ENCODE measurements around the gene EDAR.

EDAR gene

DNA sequence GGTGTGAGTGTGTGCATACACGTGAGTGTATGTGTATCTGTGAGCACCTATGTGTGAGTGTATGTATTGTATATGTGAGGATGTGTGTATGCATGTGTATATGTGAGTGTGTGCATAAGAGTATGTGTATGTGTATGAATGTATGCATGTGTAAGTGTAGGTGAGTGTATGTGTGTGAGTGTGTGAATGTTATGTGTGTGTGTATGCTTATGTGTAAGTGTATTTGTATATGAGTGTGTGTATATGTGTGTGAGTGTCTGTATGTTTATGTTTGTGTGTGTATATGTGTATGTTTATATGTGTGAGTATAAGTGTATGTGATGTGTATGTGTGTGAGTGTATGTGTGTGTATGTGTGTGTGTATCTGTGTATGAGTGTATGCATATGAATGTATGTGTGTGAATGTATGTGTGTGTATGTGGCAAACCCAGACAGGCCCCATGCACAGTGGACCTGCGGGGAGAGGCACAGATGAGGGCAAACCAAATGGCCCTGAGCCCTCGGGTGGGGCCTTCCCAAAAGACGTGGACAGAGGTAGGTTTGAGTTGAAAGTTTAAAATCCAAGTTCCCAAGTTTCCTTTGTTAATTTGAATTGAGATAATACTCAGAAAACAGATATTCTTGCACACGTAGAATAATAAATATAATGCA, 51.5 kb downstream of the EDAR start:
- DNase-seq: no peak

DNA sequence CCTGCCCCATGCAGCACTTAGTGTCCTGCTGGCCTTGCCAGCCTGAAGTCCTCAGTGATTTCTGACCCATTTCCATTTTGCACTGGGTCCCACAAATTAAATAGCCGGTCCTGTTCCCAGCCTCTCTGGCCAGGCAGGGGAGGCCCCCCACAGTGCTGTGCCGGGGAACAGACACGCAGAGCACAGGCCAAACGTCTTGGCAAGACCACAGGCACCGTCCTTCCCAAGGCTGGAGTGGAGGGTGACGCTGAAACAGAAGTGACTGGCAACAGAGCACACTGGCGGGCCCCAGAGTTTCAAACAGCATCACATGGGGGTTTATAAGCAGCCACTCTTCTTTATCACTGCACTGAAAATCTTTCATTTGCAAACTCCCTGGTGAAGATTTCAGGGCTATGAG, 52.2 kb downstream of the EDAR start:
- no peak for DNase-seq

DNA sequence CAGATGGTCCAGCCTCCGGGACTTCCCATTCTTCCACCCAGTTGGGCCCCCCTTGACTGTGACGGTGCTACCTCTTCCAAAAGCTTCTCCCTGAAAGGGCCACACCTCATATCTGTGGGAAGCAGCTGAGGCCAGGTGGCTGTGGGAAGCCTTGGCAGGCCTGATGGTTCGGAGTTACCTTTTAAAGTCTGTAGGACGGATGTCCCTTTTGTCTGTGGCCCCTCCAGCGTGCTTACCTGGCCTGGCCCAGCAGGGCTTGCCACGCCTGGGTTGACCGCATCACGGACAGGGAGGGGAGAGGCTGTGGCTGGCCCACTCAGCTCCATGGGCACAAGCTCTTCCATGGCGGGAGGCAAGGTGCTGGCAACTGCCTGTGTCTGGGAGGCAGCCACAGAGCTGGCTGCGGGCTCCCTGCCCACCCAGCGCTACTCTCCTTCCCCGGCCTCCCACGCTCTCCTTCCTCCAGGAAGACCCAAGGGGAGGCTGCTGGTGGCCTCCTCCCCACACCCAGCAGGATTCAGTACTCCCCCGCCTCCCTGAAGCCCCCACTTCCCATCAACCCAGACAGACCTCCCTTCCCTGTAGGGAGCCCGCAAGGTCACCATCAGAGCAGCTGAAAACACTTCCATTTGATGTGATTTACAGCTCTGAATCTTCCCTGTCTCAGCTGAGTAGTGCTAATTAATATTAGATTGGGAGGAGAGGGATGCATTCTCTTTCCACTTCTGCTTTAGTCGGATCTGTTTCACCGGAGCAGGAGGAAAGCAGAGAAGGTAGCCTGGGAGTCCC, 52.8 kb downstream of the EDAR start:
- no peak for DNase-seq

GRCh38 chr2:108935271-108935741, 53.7 kb downstream of the EDAR start:
- no peak for DNase-seq

DNA sequence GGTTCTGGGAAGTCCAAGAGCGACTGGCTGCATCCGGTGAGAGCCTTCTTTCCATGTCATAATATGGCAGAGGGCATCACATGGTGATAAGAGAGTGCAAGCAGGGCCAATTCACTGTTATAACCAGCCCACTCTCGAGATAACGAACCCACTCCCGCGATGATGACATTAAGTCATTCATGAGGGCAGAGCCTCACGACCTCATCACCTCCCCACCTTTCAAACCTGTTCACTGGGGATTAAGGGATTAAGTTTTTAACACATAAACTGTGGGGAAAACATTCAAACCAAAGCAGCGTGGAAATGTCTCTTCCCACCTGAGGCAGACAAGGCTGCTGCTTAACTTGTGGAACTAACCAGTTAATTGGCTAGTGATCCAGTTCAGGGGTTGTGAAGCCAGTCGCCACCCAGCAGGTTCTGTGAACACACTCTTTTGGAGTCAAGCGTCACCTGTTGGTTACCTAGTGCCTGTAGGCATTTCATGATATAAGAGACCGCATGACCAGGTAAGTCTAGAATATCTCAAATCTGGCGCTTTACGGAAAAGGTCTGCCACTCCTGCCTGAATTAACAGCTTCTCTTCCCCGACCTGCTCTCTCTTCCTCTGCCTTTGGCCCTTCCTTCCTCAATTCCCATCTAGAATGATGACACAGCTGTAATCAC, 54.3 kb downstream of the EDAR start:
- no peak for DNase-seq

DNA sequence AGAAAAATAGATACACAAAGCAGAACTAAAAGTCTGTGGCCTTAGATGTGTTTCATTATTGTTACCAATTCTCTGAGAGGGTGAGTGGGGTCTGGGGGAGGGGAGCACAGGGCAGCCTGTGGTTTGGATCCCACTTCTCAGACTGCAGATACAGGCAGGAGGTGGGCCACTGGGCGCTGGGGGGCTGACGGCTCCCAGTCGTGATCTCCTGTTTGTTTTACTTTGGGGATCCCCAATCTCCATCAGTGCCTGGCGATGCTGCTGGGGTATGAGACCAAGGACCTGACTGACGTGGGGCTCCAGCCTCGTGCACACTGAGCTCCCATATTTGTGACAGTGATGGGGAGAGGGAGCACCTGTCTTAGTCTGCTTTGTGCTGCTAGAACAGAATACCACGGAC, 54.9 kb downstream of the EDAR start:
- no peak for DNase-seq

GRCh38 chr2:108933691-108934117, 55.3 kb downstream of the EDAR start:
- no peak for DNase-seq

DNA sequence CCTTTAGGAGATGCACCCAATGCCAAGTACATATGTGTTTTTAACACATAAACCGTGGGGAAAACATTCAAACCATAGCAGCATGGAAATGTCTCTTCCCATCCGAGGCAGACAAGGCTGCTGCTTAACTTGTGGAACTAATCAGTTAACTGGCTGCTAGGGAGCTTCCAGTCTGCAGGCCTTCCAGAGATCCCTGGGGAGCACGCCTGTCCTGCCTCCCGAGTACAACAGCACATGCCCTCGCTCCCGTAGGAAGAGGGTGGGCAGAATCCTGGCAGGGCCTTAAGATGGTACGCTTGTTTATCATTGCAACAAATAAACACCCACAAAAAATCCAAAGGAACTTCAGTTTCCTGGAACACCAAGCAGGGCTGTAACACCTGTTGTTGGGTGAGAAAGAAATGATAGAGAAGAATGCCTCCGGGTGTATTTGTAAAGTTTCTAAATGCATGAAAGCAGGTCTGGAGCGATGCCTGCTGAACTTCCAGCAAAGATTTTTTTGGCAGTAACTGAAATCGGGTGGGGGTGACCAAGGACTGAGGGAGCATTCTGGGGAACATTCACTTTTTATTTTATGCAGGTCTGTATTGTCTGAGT, 56.2 kb downstream of the EDAR start:
- DNase-seq: no peak

DNA sequence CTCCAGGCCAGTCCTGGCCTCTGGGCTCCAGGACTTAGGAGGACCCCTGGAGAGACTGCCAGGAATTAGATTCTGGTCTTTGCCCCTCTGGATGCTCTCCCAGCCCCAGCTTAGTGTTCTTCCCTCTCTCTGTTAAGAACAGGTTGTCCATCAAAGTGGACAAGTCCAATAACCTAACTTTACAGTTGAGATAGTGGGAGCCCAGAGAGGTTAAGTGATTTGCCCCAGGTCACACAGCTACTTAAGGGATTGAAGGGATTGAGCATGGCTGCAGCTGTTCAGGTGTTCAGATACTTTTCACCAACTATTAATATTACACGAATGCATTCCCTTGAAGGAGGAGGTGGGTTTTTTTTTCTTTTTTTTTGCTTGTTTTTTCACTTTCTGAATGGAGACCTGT, 57.6 kb downstream of the EDAR start:
- DNase-seq: no peak

GRCh38 chr2:108929807-108930425, 59.1 kb downstream of the EDAR start:
- no peak for DNase-seq

DNA sequence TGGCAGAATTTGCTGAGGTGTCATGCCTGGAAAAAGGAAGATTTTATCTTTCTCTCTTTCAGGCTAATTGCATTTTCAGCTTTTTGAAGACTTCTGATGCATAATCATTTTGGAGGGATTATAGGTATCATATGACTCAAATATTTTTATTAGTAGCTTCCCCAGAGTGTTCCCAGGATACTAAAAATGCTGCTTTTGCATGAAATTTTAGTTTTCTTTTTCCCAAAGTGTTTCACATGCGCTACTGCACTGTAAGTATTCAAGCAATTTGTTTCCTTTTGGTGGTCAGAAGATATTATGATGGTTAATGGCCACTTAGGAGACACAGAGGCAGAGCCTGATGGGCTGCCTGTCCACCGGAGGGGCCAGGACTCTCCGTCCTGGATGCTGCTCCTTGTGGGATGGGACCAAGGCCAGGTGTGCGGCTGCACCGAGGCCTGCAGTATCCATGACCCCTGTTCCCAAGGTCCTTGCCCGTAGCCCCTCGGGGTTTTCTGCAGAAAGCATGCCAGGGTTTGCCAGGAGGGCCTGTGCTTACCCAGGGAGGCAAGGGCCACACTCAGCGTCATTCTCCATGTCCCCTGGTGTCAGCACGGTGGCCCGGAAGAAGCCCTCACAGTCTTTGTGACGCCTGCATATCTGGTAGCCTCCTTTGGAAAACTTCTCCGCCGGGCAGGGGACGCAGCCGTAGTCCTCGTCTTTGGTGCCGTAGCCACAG, 60.2 kb downstream of the EDAR start:
- DNase-seq: no peak

DNA sequence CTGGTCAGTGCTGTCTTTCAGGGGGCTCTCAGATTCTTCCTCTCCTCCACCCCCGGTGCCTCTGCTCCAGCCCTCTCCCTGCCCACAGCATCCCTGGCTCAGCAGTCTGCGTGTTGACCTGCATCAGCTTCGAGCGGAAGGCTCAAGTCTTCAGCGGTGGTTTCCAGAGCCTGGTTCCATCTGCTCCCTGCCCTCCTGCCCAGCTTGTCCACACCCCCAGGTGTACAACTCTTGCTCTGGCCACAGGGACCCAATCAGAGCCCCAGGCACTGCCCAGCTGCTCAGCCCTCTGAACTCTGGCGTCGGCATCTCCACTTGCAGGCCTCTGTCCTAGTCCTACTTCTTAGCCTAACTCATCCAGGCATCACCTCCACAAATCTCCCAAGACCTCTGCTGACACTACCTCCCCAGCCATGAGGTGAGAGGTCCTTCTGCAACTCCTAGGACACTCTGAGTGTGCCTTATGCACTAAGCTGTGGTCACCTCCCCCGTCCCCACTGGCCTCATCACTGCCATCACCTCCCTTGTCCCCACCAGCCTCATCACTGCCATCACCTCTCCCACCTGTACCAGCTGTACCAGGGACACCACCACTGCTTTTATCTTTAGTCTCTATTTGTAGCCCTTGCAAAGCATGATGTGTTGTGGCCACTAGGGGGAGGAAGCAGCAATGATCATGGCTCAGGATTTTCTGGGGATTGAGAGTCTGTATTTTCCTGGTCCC, 60.9 kb downstream of the EDAR start:
- no peak for DNase-seq

DNA sequence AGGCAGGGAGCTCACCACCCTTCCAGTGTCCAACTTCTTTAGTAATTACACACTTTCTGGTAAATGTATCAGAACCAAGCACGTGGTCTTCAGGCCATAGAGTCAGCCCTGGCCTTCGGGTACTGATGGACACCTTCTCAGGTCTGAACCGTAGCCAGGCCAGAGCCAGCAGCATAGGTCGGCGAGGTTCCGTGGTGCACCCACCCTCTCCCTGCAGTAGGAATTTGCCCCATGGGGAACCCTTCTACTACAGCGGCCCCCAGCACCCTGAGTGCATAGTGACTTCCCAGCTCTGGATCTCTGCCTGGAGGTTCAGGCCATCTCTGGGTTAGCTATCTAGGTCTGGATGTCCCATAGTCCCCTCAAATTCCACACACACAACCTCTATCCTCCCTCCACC, 61.6 kb downstream of the EDAR start:
- DNase-seq: no peak

DNA sequence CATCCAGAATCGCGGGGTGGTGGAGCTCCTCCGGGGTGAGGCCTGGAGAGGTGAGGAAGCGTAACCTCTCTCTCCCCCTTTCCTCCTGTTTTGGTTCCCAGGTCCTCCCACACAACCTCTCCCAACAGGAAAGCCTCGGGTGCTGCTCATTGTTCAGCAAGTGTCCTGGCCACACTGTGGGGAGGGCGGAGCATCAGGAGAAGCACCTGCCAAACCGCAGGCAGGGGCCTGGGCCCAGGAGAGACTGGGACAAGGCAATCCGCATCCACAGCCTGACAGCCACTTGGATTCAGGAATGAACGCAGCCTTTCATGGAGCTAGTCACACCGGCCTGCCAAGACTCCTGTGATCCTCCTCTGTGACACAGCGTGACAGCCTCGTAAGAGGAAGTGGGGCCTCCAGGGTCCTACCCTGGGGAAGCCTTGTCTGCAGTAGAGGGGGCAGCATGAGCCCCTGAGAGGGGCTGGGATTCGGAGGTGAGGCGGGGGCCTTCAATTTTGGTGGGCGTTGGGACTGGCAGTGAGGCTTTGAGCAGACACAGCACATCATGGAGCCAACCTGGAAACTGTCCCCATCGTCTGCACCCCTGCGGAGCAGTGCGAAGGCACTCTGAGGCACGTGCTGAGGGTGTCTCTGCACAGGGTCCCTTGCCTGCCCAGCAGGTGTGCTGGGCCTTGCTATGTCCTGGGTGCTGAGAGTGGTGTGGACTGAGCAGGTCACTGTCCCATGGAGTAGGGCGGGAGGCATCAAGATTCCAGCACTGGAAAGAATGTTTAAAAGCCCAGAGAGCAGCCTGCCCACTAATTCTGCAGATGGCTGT, 62.2 kb downstream of the EDAR start:
- DNase-seq: no peak

GRCh38 chr2:108925735-108926134, 63.3 kb downstream of the EDAR start:
- DNase-seq: no peak

DNA sequence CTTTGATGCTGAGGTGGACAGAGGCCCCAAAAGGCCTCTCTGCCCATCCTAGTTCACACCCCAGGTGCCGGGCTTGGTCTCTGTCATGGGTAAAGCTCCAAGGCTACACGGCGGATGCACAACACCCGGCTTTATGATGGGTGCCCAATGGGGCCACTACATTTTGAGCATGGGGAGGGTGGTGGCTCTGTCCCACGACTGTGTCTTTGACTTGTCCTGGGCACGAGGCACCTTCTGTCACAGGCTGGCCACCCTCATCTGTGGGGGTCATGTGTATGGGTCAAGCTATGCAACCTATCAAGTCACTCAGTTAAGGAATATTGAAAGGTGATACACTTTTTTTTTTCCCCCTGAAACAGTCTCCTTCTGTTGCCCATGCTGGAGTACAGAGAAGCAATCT, 63.7 kb downstream of the EDAR start:
- no peak for DNase-seq

DNA sequence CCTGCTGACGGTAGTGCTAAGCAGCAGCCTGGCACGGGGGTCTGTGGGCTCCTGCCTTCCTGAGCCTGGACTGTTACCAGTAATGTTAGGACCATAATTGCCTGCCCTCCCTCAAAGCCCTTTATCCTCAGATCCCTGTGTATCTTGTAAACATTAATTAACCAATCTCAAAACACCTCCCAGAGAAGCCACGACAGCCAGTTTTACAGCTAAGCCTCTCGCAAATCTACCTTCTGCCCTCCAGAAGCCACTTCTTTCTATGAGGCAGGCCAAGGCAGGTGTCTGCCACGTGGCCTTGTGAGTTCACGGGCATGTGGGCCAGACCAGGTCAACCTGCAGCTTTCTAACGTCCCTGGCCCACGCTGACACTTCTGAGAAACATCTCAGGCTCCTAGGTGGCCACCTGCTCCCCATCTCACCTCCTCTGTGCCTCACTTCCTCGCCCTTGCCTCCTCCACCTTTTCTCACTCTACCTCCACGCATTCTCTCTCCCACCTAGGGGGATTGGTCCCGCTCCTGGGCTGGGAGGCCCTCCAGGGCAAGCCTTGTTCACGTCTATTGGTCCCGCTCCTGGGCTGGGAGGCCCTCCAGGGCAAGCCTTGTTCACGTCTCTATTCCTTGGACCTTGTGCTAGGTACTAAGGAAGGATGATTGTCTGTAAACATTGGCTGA, 64.3 kb downstream of the EDAR start:
- no peak for DNase-seq

DNA sequence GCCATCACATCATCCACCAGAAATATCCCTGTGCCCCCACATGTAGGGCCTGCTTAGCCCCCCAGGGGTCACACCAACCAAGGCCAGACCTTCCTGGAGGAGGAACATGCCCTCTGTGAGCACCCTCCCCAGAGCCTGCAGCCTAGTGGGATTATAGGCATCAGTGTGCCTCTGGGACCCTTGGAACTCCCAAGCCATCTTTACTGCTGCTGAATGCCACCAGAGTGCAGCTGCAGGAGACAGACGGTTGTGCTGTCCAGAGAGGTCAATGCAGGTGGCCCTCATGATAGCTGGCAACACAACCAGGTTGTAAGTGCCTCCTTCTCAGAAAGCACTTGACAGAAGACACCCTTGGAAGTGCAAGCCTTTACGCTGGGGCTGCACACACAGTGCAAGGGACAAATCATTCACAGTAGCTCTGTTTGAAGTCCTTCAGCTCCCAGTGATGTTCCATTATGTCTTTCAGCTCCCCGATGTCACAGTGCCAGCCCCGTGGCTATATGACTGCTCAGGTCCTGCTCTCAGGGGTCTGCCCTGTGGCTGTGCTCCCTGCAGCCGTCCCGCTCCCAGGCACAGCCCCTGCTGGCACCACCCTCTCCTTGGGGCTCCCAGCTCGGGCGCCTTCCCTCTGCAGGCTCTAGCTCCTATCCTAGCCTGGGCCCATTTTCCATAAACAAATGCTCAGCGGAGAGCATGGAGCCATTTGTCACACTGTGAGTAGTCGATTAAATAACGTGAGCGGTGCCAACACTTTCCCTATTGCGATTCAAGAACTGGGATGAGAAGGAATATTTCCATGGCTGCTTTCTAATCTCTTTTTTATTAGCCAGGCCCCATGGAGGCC, 65.1 kb downstream of the EDAR start:
- no peak for DNase-seq

DNA sequence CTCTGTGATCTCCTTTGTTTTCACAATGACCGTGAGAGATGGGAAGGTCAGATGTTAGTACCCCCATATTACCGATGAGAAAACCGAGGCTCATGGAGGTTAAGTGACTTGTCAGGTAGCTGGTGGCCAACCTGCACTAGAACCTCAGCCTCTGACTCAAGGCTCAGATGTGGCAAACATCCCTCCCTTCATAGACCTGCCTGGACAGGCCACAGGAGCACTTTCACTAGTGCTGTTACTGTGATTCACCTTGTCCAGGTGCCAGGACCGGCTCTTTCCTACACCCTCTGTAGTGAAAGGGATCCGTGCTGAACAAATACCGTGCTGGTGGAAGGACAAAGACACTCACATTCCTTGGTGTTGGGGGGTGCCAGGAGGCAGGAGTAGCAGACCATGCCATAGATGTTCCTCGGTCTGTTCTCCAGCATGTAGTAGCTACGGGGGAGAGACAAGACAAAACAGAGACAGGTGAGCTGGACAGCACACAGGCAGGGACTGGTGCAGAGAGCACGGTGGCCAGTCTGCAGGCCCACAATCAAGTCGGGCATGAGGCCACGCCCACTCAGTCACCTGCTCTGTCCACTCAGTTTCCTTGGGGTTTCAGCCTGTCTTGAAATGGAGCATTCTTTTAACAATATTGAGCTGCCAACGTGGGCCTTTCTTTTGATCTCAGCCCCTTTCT, 65.9 kb downstream of the EDAR start:
- DNase-seq: no peak

Data from NCI-H2081 treated with DMSO at 0.1 percent for 48 hours (cell line).